ENCODE results near the gene RSBN1. TPM values are rescaled to one million over a fixed set of nuclear protein-coding genes. Genes with fewer than 3 reads are reported as not detected.

The RSBN1 gene
- total and polyA plus RNA-seq, 9 donors: 9.9 to 15.3 (median 11.6) TPM

DNA sequence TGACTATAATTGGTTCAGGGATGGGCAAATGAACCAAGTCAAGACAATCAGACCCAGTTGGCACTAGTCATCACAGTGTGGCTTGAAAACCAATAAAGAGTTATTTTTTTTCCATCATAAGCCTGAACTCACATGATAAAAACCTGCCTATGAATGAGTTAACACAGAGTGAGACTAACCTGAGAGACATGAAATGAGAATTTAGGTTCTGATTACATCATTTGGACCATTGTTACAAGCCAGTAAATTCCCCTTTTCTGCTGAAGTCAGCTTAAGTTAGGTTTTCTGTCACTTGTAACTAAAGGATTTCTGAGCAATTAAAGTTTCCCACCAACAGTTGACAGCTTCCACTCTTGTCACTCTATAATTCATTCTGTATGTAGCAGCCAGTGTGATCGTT lies 9.6 kb upstream of the RSBN1 start:
- Histone ChIP-seq H3K27me3 (ENCODE audit: control insufficient read depth, insufficient read depth, low read length) (no peaks in the 10 kb centered on the region), H3K4me1 (ENCODE audit: control insufficient read depth, insufficient read depth, low read length) (no peaks in the 10 kb centered on the region), H3K4me3 (ENCODE audit: low read length) (no peak overlapping the region), H3K9me3 (replicated peaks; ENCODE audit: control insufficient read depth, low read depth, low read length) (no peaks in the 10 kb centered on the region), H3K27ac (ENCODE audit: low read length) (no peak overlapping the region), H3K36me3 (ENCODE audit: control insufficient read depth, insufficient read depth, low read length) (no peaks in the 10 kb centered on the region)
- no CpG with 5 or more reads among the region's 1 CpG for WGBS (ENCODE audit: insufficient coverage)
- DNase-seq: no peak

DNA sequence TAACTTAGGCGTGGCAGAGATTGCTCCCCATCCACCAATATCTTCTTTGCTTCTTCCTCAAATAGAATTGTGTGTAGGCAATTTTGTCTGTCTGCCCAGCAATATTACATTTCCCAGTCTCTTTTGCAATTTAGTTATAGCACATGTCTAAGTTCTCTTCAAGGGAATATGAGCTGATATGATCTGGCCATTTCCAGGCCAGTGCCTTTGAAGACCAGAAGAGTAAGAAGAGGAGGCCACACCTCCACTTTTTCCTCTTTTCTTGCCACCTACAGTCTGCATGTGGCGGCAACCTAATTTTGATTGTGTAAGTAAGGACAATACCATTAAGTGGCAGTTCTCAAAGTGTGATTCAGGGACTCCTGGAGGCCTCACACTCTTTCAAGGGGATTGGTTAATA lies 6.3 kb upstream of the RSBN1 start:
- H3K9me3 ChIP-seq (replicated peaks; ENCODE audit: control insufficient read depth, low read depth, low read length): no peaks in the 10 kb centered on the region
- WGBS (ENCODE audit: insufficient coverage): no CpG with 5 or more reads among the region's 2 CpGs
- H3K4me3 ChIP-seq (ENCODE audit: low read length): no peak overlapping the region
- H3K27ac ChIP-seq (ENCODE audit: low read length): no peak overlapping the region
- DNase-seq: no peak
- no peaks in the 10 kb centered on the region for H3K4me1 ChIP-seq (ENCODE audit: control insufficient read depth, insufficient read depth, low read length)
- H3K36me3 ChIP-seq (ENCODE audit: control insufficient read depth, insufficient read depth, low read length): no peaks in the 10 kb centered on the region
- no peaks in the 10 kb centered on the region for H3K27me3 ChIP-seq (ENCODE audit: control insufficient read depth, insufficient read depth, low read length)

DNA sequence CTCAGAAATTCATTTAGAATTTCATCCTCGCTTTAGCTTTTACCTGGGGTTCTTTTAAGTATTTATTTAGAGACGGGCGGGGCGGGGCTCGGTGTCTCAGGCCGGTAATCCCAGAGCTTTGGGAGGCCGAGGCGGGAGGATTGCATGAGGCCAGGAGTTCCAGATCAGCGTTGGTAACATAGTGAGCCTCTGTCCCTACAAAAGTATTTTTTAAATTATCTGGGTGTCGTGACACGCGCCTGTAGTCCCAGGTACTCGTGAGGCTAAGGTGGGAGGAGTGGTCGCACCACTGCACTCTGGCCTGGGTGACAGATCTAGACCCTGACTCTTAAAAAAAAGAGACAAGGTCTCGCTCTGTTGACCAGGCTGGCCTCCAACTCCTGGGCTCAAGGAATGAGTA lies 942 bp upstream of the RSBN1 start:
- Histone ChIP-seq H3K9me3 (replicated peaks; ENCODE audit: control insufficient read depth, low read depth, low read length) (no peaks in the 10 kb centered on the region), H3K27ac (ENCODE audit: low read length) (peak overlapping the region; percentile 91), H3K27me3 (ENCODE audit: control insufficient read depth, insufficient read depth, low read length) (no peaks in the 10 kb centered on the region), H3K4me3 (ENCODE audit: low read length) (no peak overlapping the region), H3K4me1 (ENCODE audit: control insufficient read depth, insufficient read depth, low read length) (peaks cover 5% of the 10 kb centered on the region), H3K36me3 (ENCODE audit: control insufficient read depth, insufficient read depth, low read length) (no peaks in the 10 kb centered on the region)
- 93% methylated on average over 13 of the region's 15 CpGs for WGBS (ENCODE audit: insufficient coverage)
- peak; percentile 12 for DNase-seq

DNA sequence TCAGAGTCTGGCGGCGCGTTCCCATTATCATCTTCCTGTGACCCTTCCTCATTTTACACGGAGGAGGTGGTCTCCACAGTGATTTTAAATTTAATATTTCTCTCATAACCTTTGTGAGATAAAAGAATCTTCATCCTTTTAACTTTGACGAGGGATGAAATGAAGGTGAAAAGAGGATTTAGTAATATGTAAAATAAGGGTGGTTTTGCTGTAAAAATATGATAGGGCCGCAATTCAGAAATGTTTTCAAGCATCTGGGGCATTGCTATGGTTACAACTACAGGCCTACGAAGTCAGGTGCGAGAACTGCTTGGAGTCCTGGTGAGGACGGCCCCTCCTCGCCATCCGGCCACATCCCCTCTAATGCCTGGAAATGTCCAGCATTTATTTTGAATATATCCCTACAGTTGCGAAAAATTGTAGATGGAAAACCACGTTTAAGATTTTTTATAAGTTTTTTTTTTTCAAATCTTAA lies 422 bp upstream of the RSBN1 start:
- Histone ChIP-seq H3K27ac (ENCODE audit: low read length) (peak overlapping the region; percentile 91), H3K27me3 (ENCODE audit: control insufficient read depth, insufficient read depth, low read length) (no peaks in the 10 kb centered on the region), H3K4me3 (ENCODE audit: low read length) (peak overlapping the region; percentile 50), H3K36me3 (ENCODE audit: control insufficient read depth, insufficient read depth, low read length) (no peaks in the 10 kb centered on the region), H3K4me1 (ENCODE audit: control insufficient read depth, insufficient read depth, low read length) (peaks cover 5% of the 10 kb centered on the region), H3K9me3 (replicated peaks; ENCODE audit: control insufficient read depth, low read depth, low read length) (no peaks in the 10 kb centered on the region)
- peak; percentile 74 for DNase-seq
- 10% methylated on average over 4 of the region's 13 CpGs for WGBS (ENCODE audit: insufficient coverage)

DNA sequence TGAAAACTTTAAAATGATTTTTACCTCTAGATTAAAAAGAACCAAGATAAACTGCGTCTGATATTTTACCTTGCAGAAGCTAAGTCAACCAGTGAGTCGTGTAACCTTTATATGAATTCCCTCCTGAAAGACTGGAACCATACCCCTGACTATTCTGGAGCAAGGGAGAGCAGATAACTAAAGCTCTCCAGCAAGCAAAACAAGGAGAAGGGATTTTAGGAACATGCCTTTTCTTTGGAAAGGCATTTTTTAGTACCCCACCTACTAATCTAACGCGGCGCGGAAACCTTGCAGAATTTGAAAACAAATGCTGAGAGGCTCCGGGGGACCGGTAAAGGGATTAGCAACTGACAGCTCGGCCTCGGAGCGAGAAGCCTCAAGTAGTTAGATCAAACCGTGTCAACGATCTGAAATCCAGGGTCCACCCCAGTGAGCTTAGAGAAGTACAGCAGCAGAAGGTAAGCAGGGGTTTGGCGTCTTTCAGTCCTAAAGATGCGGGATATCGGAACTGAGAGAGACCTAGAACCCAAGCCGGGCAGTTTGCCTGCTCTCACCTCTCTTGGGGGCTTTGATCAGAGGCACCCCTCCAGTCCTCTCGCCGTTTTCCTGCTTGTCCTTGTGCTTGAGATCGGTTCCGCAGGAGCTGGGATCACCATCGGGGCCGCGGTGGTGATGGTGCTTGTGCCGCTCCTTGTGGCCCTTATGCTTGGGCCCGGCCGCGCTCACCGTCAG lies 954 bp downstream of the RSBN1 start:
- Histone ChIP-seq H3K9me3 (replicated peaks; ENCODE audit: control insufficient read depth, low read depth, low read length) (no peaks in the 10 kb centered on the region), H3K27ac (ENCODE audit: low read length) (peak overlapping the region; percentile 98), H3K36me3 (ENCODE audit: control insufficient read depth, insufficient read depth, low read length) (no peaks in the 10 kb centered on the region), H3K27me3 (ENCODE audit: control insufficient read depth, insufficient read depth, low read length) (no peaks in the 10 kb centered on the region), H3K4me1 (ENCODE audit: control insufficient read depth, insufficient read depth, low read length) (peaks cover 5% of the 10 kb centered on the region), H3K4me3 (ENCODE audit: low read length) (peak overlapping the region; percentile 95)
- DNase-seq: no peak
- 0% methylated on average over 23 of the region's 29 CpGs for WGBS (ENCODE audit: insufficient coverage)

DNA sequence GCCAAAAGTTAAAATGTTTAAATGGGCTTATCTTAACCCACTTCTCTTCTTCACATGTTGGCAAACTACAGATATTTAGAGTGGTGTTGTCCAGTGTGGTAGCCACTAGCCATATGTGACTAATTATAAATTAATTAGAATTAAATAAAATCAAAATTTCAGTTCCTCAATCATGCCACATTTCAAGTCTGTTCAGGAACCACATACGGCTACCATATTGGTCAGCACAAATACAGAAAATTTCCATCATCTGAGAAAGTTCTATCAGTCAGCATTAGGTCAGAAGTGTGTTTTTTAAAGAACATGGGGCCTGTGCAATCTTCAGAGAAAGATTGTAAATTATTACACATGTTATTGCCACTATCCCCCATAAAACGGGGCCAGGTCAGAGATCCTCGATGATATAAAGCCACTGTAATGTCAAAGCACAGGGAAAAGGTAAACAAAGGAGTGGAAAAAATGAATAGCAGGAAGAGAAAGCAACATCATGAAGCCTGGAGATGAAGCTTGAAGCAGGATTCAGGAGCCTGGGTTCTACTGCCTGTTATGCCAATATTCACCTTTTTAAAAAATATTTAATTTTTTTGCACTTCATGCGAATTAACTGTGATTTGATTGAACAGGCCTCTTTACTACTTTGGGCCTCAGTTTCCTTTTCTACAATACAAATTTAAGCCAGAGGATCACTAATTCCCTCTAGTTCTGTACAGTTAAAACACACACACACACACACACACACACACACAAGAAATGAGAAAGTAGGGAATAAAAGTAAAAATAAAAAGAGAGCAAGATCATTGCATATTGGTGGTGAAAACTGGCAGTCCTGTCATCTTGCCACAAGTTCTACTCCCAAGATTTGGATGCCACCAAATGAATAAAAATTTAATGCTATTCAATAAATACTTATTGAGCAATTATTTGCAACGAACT lies 2.3 kb downstream of the RSBN1 start:
- Histone ChIP-seq H3K27me3 (ENCODE audit: control insufficient read depth, insufficient read depth, low read length) (no peaks in the 10 kb centered on the region), H3K9me3 (replicated peaks; ENCODE audit: control insufficient read depth, low read depth, low read length) (no peaks in the 10 kb centered on the region), H3K27ac (ENCODE audit: low read length) (no peak overlapping the region), H3K4me3 (ENCODE audit: low read length) (no peak overlapping the region), H3K4me1 (ENCODE audit: control insufficient read depth, insufficient read depth, low read length) (peaks cover 5% of the 10 kb centered on the region), H3K36me3 (ENCODE audit: control insufficient read depth, insufficient read depth, low read length) (no peaks in the 10 kb centered on the region)
- no peak for DNase-seq
- no CpG with 5 or more reads among the region's 5 CpGs for WGBS (ENCODE audit: insufficient coverage)

DNA sequence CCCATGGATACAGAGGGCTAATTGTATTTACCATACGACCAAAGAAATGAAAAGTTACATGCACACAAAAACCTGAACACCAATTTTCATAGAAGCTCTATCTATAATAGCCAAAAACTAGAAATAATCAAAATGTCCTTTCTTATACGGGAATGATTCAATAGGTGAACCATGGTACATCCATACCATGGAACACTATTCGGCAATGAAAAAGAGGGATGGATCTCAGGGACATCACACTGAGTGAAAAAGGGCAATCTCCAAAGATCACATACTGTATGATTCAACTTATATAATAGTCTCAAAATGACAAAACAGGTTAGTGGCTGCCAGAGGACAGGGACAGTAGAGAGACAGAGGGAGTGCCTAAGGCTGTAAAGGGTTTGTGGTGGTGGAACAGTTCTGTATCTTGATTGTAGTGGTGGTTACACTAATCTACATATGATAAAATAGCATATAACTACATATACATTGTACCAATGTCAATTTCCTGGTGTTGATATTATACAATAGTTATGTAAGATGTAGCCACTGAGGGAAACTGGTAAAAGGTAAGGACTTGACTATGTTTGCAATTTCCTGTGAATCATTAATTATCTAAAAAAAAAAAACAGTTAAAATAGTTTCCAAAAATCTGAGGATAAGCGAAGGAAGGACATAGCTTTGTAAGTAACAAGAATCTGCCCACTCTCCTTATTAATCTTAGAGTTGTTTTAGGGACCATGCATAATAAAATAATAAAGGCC lies 3.7 kb downstream of the RSBN1 start:
- H3K4me1 ChIP-seq (ENCODE audit: control insufficient read depth, insufficient read depth, low read length): peaks cover 5% of the 10 kb centered on the region
- no peak for DNase-seq
- H3K4me3 ChIP-seq (ENCODE audit: low read length): no peak overlapping the region
- no peaks in the 10 kb centered on the region for H3K36me3 ChIP-seq (ENCODE audit: control insufficient read depth, insufficient read depth, low read length)
- no peaks in the 10 kb centered on the region for H3K27me3 ChIP-seq (ENCODE audit: control insufficient read depth, insufficient read depth, low read length)
- no CpG with 5 or more reads among the region's 4 CpGs for WGBS (ENCODE audit: insufficient coverage)
- no peak overlapping the region for H3K27ac ChIP-seq (ENCODE audit: low read length)
- no peaks in the 10 kb centered on the region for H3K9me3 ChIP-seq (replicated peaks; ENCODE audit: control insufficient read depth, low read depth, low read length)

DNA sequence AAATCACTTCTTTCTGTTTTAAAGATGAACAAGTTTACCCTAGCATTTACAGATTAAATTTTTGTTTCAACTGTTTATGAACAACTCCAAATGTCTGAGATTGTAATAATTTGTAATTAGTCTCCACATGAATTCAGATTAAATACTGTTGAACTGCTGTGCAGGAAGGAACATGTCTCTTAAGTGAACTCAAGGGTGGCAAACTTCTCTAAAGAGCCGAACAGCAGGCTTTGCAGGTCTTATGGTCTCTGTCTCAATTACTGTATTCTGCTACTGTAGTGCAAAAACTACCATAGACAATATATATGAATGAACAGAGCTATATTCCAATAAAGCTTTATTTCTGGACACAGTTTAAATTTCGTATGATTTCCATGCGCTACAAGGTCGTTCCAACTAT lies 6.6 kb downstream of the RSBN1 start:
- 100% methylated on average over 3 of the region's 4 CpGs for WGBS (ENCODE audit: insufficient coverage)
- DNase-seq: no peak
- H3K36me3 ChIP-seq (ENCODE audit: control insufficient read depth, insufficient read depth, low read length): no peaks in the 10 kb centered on the region
- H3K27ac ChIP-seq (ENCODE audit: low read length): no peak overlapping the region
- H3K9me3 ChIP-seq (replicated peaks; ENCODE audit: control insufficient read depth, low read depth, low read length): no peaks in the 10 kb centered on the region
- peaks cover 3% of the 10 kb centered on the region for H3K4me1 ChIP-seq (ENCODE audit: control insufficient read depth, insufficient read depth, low read length)
- H3K27me3 ChIP-seq (ENCODE audit: control insufficient read depth, insufficient read depth, low read length): no peaks in the 10 kb centered on the region
- H3K4me3 ChIP-seq (ENCODE audit: low read length): no peak overlapping the region

DNA sequence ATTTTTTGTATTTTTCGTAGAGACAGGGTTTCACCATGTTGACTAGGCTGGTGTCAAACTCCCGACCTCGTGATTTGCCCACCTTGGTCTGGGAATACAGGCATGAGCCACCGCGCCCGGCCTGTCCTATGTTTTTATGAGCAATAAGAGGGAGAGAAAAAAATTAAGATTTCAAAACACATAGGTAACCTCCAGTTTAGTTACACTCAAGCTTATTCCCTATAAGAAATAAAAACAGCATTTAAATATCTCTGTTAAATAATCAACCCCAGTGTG lies 7.1 kb downstream of the RSBN1 start:
- WGBS (ENCODE audit: insufficient coverage): no CpG with 5 or more reads among the region's 6 CpGs
- H3K27ac ChIP-seq (ENCODE audit: low read length): no peak overlapping the region
- peaks cover 3% of the 10 kb centered on the region for H3K4me1 ChIP-seq (ENCODE audit: control insufficient read depth, insufficient read depth, low read length)
- H3K9me3 ChIP-seq (replicated peaks; ENCODE audit: control insufficient read depth, low read depth, low read length): no peaks in the 10 kb centered on the region
- no peak for DNase-seq
- H3K4me3 ChIP-seq (ENCODE audit: low read length): no peak overlapping the region
- H3K27me3 ChIP-seq (ENCODE audit: control insufficient read depth, insufficient read depth, low read length): no peaks in the 10 kb centered on the region
- no peaks in the 10 kb centered on the region for H3K36me3 ChIP-seq (ENCODE audit: control insufficient read depth, insufficient read depth, low read length)

Measured in muscle of leg (tissue), 11 donors.